Peyer's patch (tissue), 4 donors: ENCODE measurements around the gene BIRC6. TPM values are rescaled to one million over a fixed set of nuclear protein-coding genes. Genes with fewer than 3 reads are reported as not detected.

ENCODE experiments used
- DNase-seq, 3 donors: peaks; one replicate each; pipeline ENCODE4 v3.0.0-alpha.2; 2017 to 2019
- H3K27ac ChIP-seq, 4 donors: fragments of 200-600 bp; sonication (generic); one replicate each; pipeline ENCODE4 v1.5.1; 2016 to 2019
- H3K27me3 ChIP-seq, 2 donors: fragments of 200-600 bp; sonication (generic); one replicate each; pipeline ENCODE4 v1.5.1; 2019
- H3K36me3 ChIP-seq, 3 donors: fragments of 200-600 bp; sonication (generic); one replicate each; pipeline ENCODE4 v1.5.1; 2016 to 2019
- H3K4me1 ChIP-seq, 4 donors: fragments of 200-600 bp; sonication (generic); one replicate each; pipeline ENCODE4 v1.5.1; 2016 to 2019
- H3K4me3 ChIP-seq, 4 donors: fragments of 200-600 bp; sonication (generic); 1 replicate in 3 of 4; 2 replicates in 1 of 4; pipeline ENCODE4 v1.5.1; 2016 to 2019; ENCODE audit warnings: mild to moderate bottlenecking in 1 of 4
- H3K9me3 ChIP-seq, 4 donors: fragments of 200-600 bp; sonication (generic); one replicate each; pipeline ENCODE4 v1.5.1; 2016 to 2019; ENCODE audit warnings: mild to moderate bottlenecking in 1 of 4
- POLR2A ChIP-seq, 2 donors: fragments of 450-650 bp; IDR thresholded peaks; one replicate each; pipeline ENCODE4 v1.5.1; 2017; ENCODE audit warnings: antibody characterized with exemption in 2 of 2, mild to moderate bottlenecking in 2 of 2, moderate library complexity in 2 of 2
- total RNA-seq, 4 donors: library from RNA; depleted of rRNA; stranded (reverse); fragments of >200 nt; gene quantifications; one replicate each; pipeline ENCODE4 v1.1.0, GENCODE V29; 2016
- TF ChIP-seq, protein P1 (sequence below), 6 experiments: fragments of 450-650 bp in 4 of 6; fragments of 200-600 bp in 2 of 6; sonication (generic) in 1 of 6; IDR thresholded peaks; one replicate each; pipeline ENCODE4 v1.5.1; 2017 to 2019; ENCODE audit warnings: antibody characterized with exemption in 6 of 6, mild to moderate bottlenecking in 3 of 6, moderate library complexity in 1 of 6

BIRC6 gene
- total RNA-seq, 4 donors from 2014 or later: 133 to 237 (median 214) TPM

- H3K36me3 ChIP-seq: peaks cover 0 to 70% (median 0%) of the 10 kb centered on the region in 3 donors
- no peak overlapping the region for H3K27ac ChIP-seq
Observed at GRCh38 chr2:32489061-32489460, 132.2 kb downstream of the BIRC6 start.

GRCh38 chr2:32491346-32491745, 134.5 kb downstream of the BIRC6 start:
- no peak for TF ChIP-seq POLR2A (IDR thresholded peaks at IDR 0.05)
- TF ChIP-seq, protein P1, sequence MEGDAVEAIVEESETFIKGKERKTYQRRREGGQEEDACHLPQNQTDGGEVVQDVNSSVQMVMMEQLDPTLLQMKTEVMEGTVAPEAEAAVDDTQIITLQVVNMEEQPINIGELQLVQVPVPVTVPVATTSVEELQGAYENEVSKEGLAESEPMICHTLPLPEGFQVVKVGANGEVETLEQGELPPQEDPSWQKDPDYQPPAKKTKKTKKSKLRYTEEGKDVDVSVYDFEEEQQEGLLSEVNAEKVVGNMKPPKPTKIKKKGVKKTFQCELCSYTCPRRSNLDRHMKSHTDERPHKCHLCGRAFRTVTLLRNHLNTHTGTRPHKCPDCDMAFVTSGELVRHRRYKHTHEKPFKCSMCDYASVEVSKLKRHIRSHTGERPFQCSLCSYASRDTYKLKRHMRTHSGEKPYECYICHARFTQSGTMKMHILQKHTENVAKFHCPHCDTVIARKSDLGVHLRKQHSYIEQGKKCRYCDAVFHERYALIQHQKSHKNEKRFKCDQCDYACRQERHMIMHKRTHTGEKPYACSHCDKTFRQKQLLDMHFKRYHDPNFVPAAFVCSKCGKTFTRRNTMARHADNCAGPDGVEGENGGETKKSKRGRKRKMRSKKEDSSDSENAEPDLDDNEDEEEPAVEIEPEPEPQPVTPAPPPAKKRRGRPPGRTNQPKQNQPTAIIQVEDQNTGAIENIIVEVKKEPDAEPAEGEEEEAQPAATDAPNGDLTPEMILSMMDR (IDR thresholded peaks at IDR 0.05): no peak
- no peaks in the 10 kb centered on the region for H3K27me3 ChIP-seq
- no peak overlapping the region for H3K4me3 ChIP-seq
- no peaks in the 10 kb centered on the region for H3K4me1 ChIP-seq
- no peak for DNase-seq
- peaks cover 0 to 69% (median 0%) of the 10 kb centered on the region in 3 donors for H3K36me3 ChIP-seq
- no peak overlapping the region for H3K27ac ChIP-seq
- no peaks in the 10 kb centered on the region for H3K9me3 ChIP-seq

More at GRCh38 chr2:32489061-32489460, 132.2 kb downstream of the BIRC6 start:
- no peaks in the 10 kb centered on the region for H3K27me3 ChIP-seq
- H3K4me3 ChIP-seq: no peak overlapping the region
- DNase-seq: no peak
- H3K9me3 ChIP-seq: no peaks in the 10 kb centered on the region
- no peaks in the 10 kb centered on the region for H3K4me1 ChIP-seq
- no peak for TF ChIP-seq POLR2A (IDR thresholded peaks at IDR 0.05)
- TF ChIP-seq, protein P1 (IDR thresholded peaks at IDR 0.05): no peak

DNA sequence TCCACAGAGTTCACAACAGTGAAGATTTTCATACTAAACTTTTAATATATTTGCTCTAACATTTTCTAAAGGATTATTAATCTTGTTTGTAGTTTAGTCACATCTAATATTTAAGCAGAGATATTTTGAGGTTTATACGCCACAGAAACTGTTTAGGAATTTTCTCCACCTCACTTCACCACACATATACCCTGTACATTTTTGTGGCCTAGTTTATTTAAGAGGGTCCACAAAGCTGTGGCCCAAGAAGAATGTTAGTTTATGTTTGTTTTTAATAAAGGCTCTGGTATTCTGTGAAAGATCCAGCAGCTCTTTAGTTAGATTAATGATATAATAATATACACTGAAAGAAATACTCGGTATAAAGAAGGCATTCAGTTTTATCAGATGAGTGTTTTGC, 138.3 kb downstream of the BIRC6 start:
- H3K4me1 ChIP-seq: no peaks in the 10 kb centered on the region
- H3K9me3 ChIP-seq: no peaks in the 10 kb centered on the region
- H3K27ac ChIP-seq: no peak overlapping the region
- DNase-seq: no peak
- H3K4me3 ChIP-seq: no peak overlapping the region
- no peak for TF ChIP-seq POLR2A (IDR thresholded peaks at IDR 0.05)
- TF ChIP-seq, protein P1 (IDR thresholded peaks at IDR 0.05): no peak
- peaks cover 0 to 66% (median 0%) of the 10 kb centered on the region in 3 donors for H3K36me3 ChIP-seq
- H3K27me3 ChIP-seq: no peaks in the 10 kb centered on the region

DNA sequence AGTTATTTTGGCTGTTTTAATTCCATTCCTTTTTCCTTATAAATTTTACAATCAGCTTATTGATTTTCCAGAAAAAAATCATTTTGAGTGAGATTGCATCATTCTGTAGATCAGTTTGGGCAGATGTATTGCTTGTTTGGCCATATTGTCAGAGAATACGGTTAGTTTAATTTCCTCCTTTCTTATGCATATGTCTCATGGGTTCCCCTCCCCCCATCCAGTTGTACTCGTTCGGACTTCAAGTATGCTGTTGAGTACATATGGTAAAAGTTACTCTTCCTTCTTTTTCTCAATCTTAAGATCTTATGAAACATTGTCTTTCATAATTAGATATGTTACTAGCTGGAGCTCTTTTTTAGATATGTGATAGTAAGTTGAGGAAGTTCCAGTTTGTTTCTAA, 139.8 kb downstream of the BIRC6 start:
- Histone ChIP-seq H3K27me3 (no peaks in the 10 kb centered on the region), H3K27ac (no peak overlapping the region), H3K9me3 (no peaks in the 10 kb centered on the region), H3K4me1 (no peaks in the 10 kb centered on the region), H3K36me3 (peaks cover 0 to 70% (median 0%) of the 10 kb centered on the region in 3 donors), H3K4me3 (no peak overlapping the region)
- DNase-seq: no peak
- no peak for TF ChIP-seq POLR2A (IDR thresholded peaks at IDR 0.05)
- TF ChIP-seq, protein P1 (IDR thresholded peaks at IDR 0.05): no peak

DNA sequence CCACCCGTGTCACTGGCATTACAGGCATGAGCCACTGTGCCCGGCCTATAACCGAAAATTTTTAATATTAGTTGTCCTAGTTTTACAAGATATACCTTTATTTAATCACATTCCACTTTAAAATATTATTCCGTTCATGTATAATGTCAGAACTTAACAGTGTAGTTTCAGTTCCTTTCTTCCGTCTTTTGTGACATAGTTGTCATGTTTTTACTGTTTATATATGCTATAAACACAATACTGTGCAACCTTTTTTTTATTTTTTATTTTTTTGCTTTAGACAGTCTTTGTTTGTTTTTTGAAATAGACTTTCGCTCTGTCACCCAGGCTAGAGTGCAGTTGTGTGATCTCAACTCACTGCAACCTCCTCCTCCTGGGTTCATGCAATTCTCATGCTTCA, 141.5 kb downstream of the BIRC6 start:
- Histone ChIP-seq H3K27me3 (no peaks in the 10 kb centered on the region), H3K4me3 (no peak overlapping the region), H3K4me1 (no peaks in the 10 kb centered on the region), H3K36me3 (peaks cover 0 to 81% (median 0%) of the 10 kb centered on the region in 3 donors), H3K9me3 (no peaks in the 10 kb centered on the region), H3K27ac (peak overlapping the region in 1 of 4 donors; percentile 15)
- TF ChIP-seq POLR2A (IDR thresholded peaks at IDR 0.05): no peak
- TF ChIP-seq, protein P1 (IDR thresholded peaks at IDR 0.05): no peak
- no peak for DNase-seq

DNA sequence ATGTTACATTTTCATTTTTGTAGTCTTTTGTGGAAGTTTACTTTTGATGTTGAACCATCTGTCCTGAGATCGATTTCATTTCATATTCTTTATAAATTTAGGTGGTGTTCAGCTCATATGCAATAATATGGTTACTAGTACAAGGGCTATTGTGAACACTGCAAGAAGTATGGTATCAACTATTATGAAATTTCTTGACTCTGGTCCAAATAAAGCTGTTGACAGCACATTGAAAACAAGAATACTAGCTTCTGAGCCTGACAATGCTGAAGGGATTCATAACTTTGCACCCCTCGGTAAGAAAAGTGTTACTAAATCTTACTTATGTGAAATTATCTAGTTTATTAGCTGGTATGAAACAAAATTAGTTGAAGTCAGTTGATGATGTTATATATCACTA, 146.1 kb downstream of the BIRC6 start:
- Histone ChIP-seq H3K36me3 (peaks cover 0 to 80% (median 0%) of the 10 kb centered on the region in 3 donors), H3K9me3 (no peaks in the 10 kb centered on the region), H3K27ac (no peak overlapping the region), H3K4me3 (no peak overlapping the region), H3K4me1 (no peaks in the 10 kb centered on the region), H3K27me3 (no peaks in the 10 kb centered on the region)
- TF ChIP-seq, protein P1 (IDR thresholded peaks at IDR 0.05): no peak
- TF ChIP-seq POLR2A (IDR thresholded peaks at IDR 0.05): no peak
- no peak for DNase-seq
